Thyroid gland (tissue), 4 donors: ENCODE data around the gene PRR13.

ENCODE experiments used
- POLR2A ChIP-seq, 2 donors: fragments of 450-650 bp; IDR thresholded peaks; one replicate each; pipeline ENCODE4 v1.6.1; 2017; ENCODE audit warnings: antibody characterized with exemption in 2 of 2, mild to moderate bottlenecking in 2 of 2, moderate library complexity in 1 of 2
- TF ChIP-seq, protein P1 (sequence below), 6 experiments: fragments of 200-600 bp in 3 of 6; fragments of 450-650 bp in 3 of 6; sonication (generic) in 3 of 6; IDR thresholded peaks; one replicate each; pipeline ENCODE4 v1.5.1; 2016 to 2019; ENCODE audit warnings: antibody characterized with exemption in 6 of 6, mild to moderate bottlenecking in 2 of 6, inconsistent platforms in 1 of 6, moderate library complexity in 1 of 6

DNA sequence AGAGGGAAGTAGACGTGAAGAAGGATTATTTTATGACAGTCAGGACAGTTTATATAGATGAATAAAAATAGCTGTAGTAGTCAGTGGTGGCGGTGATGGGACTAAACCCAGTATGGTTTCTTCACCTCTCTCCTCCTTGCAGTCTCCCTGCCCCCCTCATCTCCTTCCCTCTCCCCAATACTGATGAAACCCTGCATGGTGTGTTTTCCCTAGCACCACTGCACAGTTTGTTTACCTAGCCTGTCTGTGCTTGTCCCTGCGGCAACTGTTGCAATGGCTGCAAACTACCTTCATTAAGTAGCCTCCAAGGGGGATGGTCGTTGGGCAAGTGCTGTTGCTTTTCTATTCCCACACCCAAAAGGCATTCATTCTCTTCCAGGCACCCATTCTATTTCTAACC is 25.1 kb downstream of the PRR13 start:
- TF ChIP-seq, protein P1, sequence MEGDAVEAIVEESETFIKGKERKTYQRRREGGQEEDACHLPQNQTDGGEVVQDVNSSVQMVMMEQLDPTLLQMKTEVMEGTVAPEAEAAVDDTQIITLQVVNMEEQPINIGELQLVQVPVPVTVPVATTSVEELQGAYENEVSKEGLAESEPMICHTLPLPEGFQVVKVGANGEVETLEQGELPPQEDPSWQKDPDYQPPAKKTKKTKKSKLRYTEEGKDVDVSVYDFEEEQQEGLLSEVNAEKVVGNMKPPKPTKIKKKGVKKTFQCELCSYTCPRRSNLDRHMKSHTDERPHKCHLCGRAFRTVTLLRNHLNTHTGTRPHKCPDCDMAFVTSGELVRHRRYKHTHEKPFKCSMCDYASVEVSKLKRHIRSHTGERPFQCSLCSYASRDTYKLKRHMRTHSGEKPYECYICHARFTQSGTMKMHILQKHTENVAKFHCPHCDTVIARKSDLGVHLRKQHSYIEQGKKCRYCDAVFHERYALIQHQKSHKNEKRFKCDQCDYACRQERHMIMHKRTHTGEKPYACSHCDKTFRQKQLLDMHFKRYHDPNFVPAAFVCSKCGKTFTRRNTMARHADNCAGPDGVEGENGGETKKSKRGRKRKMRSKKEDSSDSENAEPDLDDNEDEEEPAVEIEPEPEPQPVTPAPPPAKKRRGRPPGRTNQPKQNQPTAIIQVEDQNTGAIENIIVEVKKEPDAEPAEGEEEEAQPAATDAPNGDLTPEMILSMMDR (IDR thresholded peaks at IDR 0.05): no peak
- TF ChIP-seq POLR2A (IDR thresholded peaks at IDR 0.05): no peak
